ENCODE results near the gene CDH23.

GRCh38 chr10:71461457-71461856 lies 64.7 kb downstream of the CDH23 start:
- TF ChIP-seq CTCF (conservative IDR thresholded peaks at IDR 0.05; ENCODE audit: low read depth, low read length) (no peak), EZH2phosphoT487 (IDR thresholded peaks at IDR 0.05; ENCODE audit: borderline replicate concordance, low read length) (no peak)
